GM18951 (cell line): ENCODE data around the gene SIAH2.

Source experiments
- POLR2A ChIP-seq: IDR thresholded peaks from 4 replicates; pipeline ENCODE4 v1.6.1; 2011; ENCODE audit warnings: mild to moderate bottlenecking; ENCODE audit not compliant: insufficient read length, insufficient read depth; ENCODE audit errors: extremely low read depth
- in situ Hi-C: fragments of 300-500 bp; cut with MboI; formaldehyde crosslinking; loops from one replicate; pipeline ENCODE4 v1.12.0; 2022; ENCODE audit warnings: low sequenced_read_pairs, mixed read lengths, inconsistent platforms; ENCODE audit not compliant: unreplicated experiment

Gene SIAH2

DNA sequence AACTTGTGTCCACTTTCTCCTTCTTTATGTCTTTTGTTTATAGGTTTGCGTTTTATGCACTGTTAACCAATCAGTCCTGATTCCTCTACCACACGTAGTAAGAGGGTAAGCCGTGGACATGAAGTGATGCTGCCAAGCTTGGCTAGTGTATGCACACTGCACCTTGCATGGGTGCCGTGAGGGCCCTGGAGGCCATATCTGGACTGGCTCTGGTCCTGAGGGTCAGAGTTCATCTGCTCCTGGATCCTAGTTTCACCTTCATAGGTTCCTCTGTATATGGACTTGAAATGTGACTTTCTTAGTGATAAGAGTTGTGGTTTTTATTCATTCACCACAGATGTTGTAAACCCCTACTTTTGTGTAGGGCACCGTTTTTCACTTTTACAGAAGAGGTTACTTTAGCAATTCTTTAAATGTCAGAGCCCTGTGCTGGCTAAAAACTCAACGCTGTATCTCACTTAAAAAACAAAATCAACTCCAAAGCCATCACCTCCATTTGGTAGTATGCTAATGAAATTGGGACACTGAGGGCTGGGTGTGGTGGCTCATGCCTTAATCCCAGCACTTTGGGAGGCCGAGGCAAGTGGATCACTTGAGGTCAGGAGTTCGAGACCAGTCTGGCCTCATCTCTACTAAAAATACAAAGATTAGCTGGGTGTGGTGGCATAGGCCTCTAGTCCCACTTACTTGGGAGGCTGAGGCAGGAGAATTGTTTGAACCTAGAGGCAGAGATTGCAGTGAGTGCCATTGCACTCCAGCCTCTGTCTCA, 22.9 kb downstream of the SIAH2 start:
- in situ Hi-C loops: no loop called here

DNA sequence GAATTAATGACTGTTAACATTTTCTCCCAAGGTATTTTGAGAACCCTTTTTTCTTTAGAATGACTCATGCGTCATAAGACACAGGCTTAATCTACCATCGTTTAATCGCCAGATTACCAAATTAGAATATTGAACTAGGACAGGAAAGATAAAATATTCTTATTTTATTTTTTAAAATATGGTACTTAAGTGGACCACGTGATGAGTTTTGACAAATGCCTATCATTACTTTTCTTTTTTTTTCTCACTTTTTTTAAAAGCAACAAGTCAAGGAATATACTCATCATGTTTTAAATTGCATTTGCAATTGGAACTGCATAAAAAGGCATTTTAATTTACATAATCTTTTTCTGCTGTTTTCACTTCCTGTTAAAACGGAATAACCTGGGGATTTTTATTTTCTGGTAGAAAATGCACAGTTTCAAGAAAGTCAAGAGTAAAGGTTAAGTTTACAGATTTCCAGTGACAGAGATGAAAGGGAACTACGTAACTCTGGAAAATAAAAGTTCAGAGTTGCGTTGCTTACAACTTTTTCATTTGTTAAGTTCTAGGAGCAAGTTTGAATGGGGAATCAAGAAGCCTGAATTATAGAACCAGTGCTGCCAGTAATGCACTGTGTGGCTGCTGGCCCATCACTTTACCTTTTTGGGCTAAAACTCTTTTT, 23.6 kb downstream of the SIAH2 start:
- TF ChIP-seq POLR2A: no peak
- in situ Hi-C loops: no loop called here

More for the DNA sequence above, 22.9 kb downstream of the SIAH2 start:
- TF ChIP-seq POLR2A: no peak

DNA sequence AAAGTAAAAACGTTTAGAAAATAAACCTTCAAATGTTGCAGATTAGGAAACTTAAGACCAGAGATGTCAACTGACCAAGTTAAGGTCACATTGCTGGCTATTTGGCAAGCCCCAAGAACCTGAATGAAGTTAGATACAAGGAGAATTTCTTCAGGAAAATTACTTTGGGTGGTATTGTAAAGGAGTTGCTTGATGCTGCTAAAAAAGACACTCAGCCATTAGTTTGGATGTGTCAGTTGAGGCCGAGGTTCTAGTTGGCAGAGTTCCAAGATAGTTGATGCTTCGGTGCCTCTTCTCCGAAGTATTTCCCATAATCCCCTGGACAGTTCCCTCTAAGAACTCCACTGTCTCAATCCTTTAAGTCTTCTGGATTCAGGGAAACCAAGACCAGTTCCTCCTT, 24.3 kb downstream of the SIAH2 start:
- no peak for TF ChIP-seq POLR2A
- in situ Hi-C loops: no loop called here

DNA sequence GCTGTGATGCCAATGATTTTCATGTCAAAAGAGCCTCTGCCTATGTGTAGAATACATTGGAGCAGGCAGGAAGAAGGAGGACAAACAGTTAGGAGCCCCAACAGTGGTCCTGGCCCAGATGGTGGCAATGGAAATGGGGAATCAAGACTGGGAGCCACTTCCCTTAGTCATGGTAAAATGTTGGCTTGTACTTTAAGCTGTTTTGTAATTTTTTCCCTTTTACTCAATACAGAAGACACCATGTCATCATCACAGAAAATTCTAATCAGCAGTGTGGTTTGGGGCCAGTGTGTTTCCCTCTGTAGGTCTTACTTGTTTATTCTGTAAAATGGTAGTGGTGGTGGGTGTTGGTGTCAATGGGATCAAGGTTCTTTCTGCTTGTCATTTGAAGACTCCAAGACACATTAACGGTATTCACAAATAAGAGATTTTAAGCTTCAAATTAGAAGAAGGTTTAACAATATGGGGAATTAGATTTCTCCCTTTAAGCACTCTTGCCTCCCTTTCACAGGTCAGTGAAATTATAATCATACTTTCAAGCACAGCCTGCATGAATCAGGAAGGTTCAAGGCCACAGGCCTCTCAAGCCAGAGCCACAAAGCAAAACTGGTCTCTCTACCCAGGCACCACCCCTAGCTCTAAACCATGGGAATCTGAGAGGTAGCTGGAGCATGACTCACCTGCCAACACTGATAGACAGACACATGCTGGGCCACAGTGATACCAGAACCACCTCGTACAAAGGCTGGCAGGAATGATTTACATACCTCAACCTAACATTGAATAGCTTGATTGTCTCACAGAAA, 24.9 kb downstream of the SIAH2 start:
- in situ Hi-C loops: no loop called here

DNA sequence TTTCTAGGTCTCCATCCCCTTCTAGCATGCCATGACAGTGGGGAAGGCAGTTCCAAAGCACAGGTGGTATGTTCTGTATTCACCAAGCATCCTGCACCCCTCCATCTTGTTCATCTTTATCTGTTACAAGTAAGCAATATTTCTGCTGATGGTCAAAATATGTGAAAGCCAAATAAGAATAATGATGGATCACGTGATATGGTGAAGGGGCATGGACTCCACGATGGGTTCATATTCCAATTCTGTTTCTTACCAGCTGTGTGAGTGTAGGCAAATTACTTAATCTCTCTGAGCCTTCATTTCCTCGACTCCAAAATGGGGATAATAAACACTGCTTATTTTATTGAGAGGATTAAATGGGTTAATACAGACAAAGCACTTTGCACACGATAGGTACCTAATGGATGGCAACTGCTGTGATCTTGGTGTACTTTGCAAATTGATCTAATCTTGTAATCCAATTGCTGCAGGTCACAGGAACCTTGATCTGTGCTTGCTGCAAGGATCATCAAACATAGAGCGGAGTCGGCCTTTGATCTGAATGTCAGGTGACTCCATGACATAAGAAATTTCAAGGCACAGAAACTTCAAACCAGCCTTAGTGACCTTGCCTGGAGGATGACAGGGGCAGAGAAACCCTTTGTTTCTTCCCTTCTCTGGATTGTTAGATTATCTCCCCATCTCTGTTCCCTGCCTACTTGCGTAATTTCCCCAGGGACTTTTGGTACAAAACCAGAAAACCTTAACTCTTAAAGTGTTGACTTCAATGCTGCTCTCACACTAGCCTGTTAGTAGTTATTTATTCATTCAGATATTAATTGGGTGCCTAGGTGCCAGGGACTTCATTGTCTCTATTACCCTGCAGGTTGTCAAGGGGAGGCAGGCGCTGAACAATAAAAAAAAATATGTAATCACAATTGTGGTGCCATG, 25.8 kb downstream of the SIAH2 start:
- no peak for TF ChIP-seq POLR2A
- in situ Hi-C loops: no loop called here

More for the DNA sequence above, 24.9 kb downstream of the SIAH2 start:
- no peak for TF ChIP-seq POLR2A

DNA sequence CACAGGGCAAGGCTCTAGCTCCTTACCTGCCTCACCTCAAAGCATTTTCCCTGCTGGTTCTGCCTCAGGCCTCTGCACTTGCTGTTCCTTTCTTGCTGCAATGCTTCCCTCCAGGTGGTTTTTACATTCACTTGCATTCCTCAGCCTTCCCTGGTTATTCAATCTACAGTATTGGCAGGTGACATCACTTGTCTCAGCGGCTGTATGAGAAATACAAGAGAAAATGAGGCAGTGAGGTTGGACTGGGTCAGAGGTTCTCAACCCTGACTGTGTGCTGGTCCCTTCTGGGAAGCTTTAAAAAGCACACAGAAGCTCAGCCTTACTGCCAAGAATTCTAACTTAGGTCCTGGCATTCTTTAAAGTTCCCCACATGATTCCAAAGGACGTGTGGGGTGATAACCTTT, 26.7 kb downstream of the SIAH2 start:
- no peak for TF ChIP-seq POLR2A
- in situ Hi-C loops: no loop called here

DNA sequence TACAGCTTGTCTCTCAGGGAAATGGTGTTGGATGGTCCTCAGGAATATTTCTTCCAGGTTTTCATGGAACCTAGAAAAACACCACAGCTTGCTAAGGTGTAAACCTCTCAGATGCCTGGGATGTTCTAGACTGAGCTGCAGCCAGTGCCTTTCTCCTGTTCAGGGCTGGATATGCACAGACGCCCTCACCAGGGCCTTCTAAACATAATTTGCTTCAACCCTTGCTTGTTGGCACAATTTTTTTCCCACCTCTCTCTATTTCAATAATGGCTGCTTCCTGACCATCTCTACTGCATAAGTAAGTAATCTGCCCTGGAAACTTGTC, 28.2 kb downstream of the SIAH2 start:
- TF ChIP-seq POLR2A: no peak

DNA sequence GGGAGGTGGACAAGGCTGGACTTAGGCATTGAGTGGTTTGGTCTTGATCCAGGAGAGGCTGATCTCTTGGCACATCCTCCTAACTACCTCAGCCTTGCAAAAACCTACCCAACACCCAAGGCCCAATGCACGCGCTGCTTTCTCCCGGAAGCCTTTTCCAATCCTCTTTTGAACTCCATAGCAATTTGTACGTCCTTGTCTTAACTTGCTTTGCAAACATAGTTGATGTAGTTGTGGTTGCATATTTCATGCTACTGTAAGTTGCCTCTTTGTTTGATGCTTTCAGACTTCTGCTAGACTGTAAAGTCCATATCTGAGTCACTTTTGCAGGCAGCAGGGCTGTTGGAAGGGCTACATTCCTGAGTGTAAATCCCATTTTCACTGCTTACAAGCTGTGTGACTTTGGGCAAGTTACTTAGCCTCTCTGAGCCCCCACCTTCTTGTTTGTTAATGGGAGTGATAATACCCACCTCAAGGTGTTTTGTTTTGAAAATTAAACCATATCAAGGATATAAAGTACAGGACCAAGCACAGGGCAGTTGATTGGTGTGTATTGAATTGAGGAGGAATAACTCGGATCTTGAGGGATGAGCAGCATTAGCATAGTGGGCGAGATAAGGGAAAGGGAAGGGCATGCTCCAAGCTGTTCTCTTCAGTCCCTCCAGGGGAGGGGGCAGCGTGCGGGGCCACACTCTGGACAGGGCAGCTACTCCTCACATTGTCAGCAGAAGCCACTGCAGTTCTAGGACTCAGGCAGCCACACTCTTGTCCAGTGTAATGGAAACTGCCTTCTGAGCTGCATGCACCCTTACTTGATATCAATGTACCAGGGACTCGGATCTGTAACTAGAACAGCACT, 28.8 kb downstream of the SIAH2 start:
- TF ChIP-seq POLR2A: no peak
- in situ Hi-C loops: no loop called here

More for the DNA sequence above, 28.2 kb downstream of the SIAH2 start:
- in situ Hi-C loops: no loop called here

DNA sequence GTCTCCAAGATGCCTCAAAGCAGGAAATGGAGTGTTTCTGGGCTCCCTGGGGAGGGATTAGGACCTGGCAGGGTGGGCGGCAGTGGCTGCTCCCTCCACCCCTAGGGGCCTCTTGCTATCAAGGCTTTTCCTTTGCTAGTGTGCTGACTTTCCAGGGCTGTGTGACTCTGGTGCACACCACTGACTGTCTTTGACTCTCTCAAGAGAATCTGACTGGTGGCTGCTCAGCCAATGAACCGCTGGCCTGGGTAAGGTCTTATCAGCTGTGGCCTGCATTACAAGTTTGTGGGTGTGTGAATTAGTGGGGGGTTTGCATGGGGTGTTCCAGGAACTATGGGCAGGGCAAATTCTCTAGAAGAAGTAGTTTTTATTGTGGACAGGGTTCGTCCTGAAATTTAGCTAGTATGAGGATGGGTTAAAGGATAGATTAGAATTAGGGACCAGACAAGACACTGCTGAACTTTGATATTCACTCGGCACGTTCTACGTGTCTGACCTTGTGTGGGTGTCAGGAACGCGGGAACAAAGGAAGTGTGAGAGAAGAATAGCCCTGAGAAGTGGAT, 29.5 kb downstream of the SIAH2 start:
- no peak for TF ChIP-seq POLR2A
- in situ Hi-C loops: no loop called here

DNA sequence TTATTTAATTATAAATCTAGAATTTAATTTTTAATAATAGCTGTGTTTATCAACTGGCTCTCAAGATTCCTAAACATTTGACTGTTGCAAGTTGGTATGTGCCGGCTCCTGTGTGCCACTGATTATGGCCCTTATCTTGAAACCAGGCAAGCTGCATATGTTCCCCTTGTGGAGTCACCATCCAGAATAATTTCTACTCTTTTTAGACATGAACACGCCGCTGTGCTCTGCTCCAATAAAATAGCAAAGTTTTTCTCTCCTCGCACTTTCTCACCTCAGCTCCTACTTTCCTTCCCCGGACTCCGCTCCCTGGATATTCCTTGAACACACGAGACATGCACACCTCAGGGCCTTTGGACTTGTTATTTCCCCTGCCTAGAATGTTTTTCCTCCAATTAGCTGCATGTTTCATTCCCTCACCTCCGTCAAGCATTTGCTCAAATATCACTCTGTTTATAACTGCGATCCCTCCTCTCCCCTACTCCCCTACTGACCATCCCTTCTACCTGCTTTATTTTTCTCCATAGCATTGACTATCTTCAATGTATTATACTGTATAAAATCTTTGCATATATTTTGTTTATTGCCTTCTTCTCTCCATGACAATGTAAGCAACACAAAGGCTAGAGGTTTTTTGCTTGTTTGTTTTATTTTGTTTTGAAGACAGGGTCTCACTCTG, 33.1 kb downstream of the SIAH2 start:
- in situ Hi-C loops: loop anchor here (10.0 kb wide), 1 partner anchor 115 kb away; no protein-coding TSS in a partner anchor
- TF ChIP-seq POLR2A: no peak
